Suprapubic skin (tissue), 4 donors: ENCODE results near the gene COMMD3.

Source experiments
- POLR2A ChIP-seq, 2 donors: fragments of 450-650 bp; IDR thresholded peaks; one replicate each; pipeline ENCODE4 v1.6.1; 2017; ENCODE audit warnings: antibody characterized with exemption in 2 of 2, mild to moderate bottlenecking in 2 of 2, moderate library complexity in 2 of 2
- POLR2AphosphoS5 ChIP-seq, 3 donors: sonication (generic); formaldehyde crosslinking; IDR thresholded peaks; one replicate each; pipeline ENCODE4 v1.6.1; 2017; ENCODE audit warnings: antibody characterized with exemption in 3 of 3
- TF ChIP-seq, protein P1 (sequence below), 2 donors: fragments of 200-600 bp in 1 of 2; fragments of 450-650 bp in 1 of 2; sonication (generic) in 1 of 2; IDR thresholded peaks; one replicate each; pipeline ENCODE4 v1.5.1; 2016 to 2019; ENCODE audit warnings: antibody characterized with exemption in 2 of 2, mild to moderate bottlenecking in 1 of 2, moderate library complexity in 1 of 2

DNA sequence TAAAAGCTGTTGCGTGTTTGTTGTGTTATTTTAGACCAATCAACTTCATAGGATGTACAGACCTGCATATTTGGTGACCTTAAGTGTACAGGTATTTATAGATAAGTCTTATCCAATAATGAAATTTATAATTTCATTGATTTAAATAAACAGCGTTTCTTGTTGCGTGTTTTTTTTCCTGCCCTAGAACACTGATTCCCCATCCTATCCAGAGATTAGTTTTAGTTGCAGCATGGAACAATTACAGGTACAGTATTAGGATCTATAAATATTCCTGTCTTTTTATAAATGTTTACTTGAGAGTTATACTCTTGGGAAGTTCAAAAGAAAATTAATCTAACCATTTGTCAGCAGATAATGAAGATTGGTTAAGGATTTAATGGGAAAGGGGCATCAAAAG, 2.6 kb downstream of the COMMD3 start:
- TF ChIP-seq, protein P1, sequence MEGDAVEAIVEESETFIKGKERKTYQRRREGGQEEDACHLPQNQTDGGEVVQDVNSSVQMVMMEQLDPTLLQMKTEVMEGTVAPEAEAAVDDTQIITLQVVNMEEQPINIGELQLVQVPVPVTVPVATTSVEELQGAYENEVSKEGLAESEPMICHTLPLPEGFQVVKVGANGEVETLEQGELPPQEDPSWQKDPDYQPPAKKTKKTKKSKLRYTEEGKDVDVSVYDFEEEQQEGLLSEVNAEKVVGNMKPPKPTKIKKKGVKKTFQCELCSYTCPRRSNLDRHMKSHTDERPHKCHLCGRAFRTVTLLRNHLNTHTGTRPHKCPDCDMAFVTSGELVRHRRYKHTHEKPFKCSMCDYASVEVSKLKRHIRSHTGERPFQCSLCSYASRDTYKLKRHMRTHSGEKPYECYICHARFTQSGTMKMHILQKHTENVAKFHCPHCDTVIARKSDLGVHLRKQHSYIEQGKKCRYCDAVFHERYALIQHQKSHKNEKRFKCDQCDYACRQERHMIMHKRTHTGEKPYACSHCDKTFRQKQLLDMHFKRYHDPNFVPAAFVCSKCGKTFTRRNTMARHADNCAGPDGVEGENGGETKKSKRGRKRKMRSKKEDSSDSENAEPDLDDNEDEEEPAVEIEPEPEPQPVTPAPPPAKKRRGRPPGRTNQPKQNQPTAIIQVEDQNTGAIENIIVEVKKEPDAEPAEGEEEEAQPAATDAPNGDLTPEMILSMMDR (IDR thresholded peaks at IDR 0.05): no peak
- no peak for TF ChIP-seq POLR2AphosphoS5 (IDR thresholded peaks at IDR 0.05)
- TF ChIP-seq POLR2A (IDR thresholded peaks at IDR 0.05): no peak
